ENCODE data around the gene AMH. TPM values are rescaled to one million over a fixed set of nuclear protein-coding genes. Genes with fewer than 3 reads are reported as not detected.

The AMH gene
- total and polyA plus RNA-seq, 2 of the 13 experiments (the other 11 are each of a cell fraction or from before 2014, with no cell fraction given) = 0.03 to 0.18 TPM

- TF ChIP-seq HNRNPK (IDR thresholded peaks at IDR 0.05; ENCODE audit: low read depth, low read length, poor library complexity, severe bottlenecking) = peak; percentile 35
- no peak for TF ChIP-seq ZNF629 (CRISPR knock-in tag; conservative IDR thresholded peaks at IDR 0.05)
- TF ChIP-seq, protein P1, sequence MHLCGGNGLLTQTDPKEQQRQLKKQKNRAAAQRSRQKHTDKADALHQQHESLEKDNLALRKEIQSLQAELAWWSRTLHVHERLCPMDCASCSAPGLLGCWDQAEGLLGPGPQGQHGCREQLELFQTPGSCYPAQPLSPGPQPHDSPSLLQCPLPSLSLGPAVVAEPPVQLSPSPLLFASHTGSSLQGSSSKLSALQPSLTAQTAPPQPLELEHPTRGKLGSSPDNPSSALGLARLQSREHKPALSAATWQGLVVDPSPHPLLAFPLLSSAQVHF (CRISPR knock-in tag; IDR thresholded peaks at IDR 0.05) = no peak
- no peak for TF ChIP-seq GABPB1 (CRISPR knock-in tag; IDR thresholded peaks at IDR 0.05)
- TF ChIP-seq PAXIP1 (CRISPR knock-in tag; conservative IDR thresholded peaks at IDR 0.05) = no peak
- TF ChIP-seq ATM (IDR thresholded peaks at IDR 0.05; ENCODE audit: borderline replicate concordance) = no peak
- 0 out of 2 replicates have a peak, but pooled peaks have one; percentile 22 for TF ChIP-seq ISL2 (CRISPR knock-in tag; IDR thresholded peaks at IDR 0.05)
- no peak for TF ChIP-seq NFE2L2 (IDR thresholded peaks at IDR 0.05; ENCODE audit: low read length)
- no peak for TF ChIP-seq ZNF331 (CRISPR knock-in tag; IDR thresholded peaks at IDR 0.05)
- TF ChIP-seq ZNF713 (CRISPR knock-in tag; IDR thresholded peaks at IDR 0.05) = no peak
- TF ChIP-seq SIN3A (IDR thresholded peaks at IDR 0.05; ENCODE audit: borderline replicate concordance, low read depth, low read length) = 0 out of 2 replicates have a peak, but pooled peaks have one; percentile 10
- TF ChIP-seq GZF1 (CRISPR knock-in tag; IDR thresholded peaks at IDR 0.05) = no peak
- TF ChIP-seq, protein P2, sequence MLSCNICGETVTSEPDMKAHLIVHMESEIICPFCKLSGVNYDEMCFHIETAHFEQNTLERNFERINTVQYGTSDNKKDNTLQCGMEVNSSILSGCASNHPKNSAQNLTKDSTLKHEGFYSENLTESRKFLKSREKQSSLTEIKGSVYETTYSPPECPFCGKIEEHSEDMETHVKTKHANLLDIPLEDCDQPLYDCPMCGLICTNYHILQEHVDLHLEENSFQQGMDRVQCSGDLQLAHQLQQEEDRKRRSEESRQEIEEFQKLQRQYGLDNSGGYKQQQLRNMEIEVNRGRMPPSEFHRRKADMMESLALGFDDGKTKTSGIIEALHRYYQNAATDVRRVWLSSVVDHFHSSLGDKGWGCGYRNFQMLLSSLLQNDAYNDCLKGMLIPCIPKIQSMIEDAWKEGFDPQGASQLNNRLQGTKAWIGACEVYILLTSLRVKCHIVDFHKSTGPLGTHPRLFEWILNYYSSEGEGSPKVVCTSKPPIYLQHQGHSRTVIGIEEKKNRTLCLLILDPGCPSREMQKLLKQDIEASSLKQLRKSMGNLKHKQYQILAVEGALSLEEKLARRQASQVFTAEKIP (CRISPR knock-in tag; IDR thresholded peaks at IDR 0.05; ENCODE audit: borderline replicate concordance) = no peak
- TF ChIP-seq, protein P3, sequence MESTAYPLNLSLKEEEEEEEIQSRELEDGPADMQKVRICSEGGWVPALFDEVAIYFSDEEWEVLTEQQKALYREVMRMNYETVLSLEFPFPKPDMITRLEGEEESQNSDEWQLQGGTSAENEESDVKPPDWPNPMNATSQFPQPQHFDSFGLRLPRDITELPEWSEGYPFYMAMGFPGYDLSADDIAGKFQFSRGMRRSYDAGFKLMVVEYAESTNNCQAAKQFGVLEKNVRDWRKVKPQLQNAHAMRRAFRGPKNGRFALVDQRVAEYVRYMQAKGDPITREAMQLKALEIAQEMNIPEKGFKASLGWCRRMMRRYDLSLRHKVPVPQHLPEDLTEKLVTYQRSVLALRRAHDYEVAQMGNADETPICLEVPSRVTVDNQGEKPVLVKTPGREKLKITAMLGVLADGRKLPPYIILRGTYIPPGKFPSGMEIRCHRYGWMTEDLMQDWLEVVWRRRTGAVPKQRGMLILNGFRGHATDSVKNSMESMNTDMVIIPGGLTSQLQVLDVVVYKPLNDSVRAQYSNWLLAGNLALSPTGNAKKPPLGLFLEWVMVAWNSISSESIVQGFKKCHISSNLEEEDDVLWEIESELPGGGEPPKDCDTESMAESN (CRISPR knock-in tag; conservative IDR thresholded peaks at IDR 0.05) = 0 out of 2 replicates have a peak, but pooled peaks have one; percentile 33
- TF ChIP-seq ZNF607 (CRISPR knock-in tag; IDR thresholded peaks at IDR 0.05; ENCODE audit: borderline replicate concordance) = no peak
- no peak; the same call in 1 of the 2 replicates for TF ChIP-seq NR2F2 (IDR thresholded peaks at IDR 0.05; ENCODE audit: borderline replicate concordance, low read depth)
- no peak for TF ChIP-seq ZNF414 (CRISPR knock-in tag; IDR thresholded peaks at IDR 0.05)
- TF ChIP-seq KDM5B (CRISPR knock-in tag; IDR thresholded peaks at IDR 0.05; ENCODE audit: borderline replicate concordance) = 0 out of 2 replicates have a peak, but pooled peaks have one; percentile 13
- no peak for TF ChIP-seq TAF1 (CRISPR knock-in tag; IDR thresholded peaks at IDR 0.05)
- TF ChIP-seq, protein P4, sequence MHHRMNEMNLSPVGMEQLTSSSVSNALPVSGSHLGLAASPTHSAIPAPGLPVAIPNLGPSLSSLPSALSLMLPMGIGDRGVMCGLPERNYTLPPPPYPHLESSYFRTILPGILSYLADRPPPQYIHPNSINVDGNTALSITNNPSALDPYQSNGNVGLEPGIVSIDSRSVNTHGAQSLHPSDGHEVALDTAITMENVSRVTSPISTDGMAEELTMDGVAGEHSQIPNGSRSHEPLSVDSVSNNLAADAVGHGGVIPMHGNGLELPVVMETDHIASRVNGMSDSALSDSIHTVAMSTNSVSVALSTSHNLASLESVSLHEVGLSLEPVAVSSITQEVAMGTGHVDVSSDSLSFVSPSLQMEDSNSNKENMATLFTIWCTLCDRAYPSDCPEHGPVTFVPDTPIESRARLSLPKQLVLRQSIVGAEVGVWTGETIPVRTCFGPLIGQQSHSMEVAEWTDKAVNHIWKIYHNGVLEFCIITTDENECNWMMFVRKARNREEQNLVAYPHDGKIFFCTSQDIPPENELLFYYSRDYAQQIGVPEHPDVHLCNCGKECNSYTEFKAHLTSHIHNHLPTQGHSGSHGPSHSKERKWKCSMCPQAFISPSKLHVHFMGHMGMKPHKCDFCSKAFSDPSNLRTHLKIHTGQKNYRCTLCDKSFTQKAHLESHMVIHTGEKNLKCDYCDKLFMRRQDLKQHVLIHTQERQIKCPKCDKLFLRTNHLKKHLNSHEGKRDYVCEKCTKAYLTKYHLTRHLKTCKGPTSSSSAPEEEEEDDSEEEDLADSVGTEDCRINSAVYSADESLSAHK (CRISPR knock-in tag; IDR thresholded peaks at IDR 0.05; ENCODE audit: borderline replicate concordance) = no peak
Observed at GRCh38 chr19:2270157-2270422, 21.0 kb downstream of the AMH start (continued).

Measured in HepG2 (cell line).